ENCODE results near the gene TRIP12.
"Not testable (repeated sequence)": the region's sequence is repeated elsewhere in the genome, so short reads cannot be mapped to it uniquely, and the experiment has no call there.

TRIP12 gene

GRCh38 chr2:229734410-229734809 lies 187.4 kb downstream of the TRIP12 start:
- intact Hi-C loops (cut with micrococcal nuclease) = no loop called here
- H3K36me3 Mint-ChIP-seq (ENCODE audit: low read depth) = no peaks in the 10 kb centered on the region
- peaks cover 5% of the 10 kb centered on the region for H3K27me3 Mint-ChIP-seq
- no peak overlapping the region for H3K27ac Mint-ChIP-seq
- no peaks in the 10 kb centered on the region for H3K4me1 Mint-ChIP-seq (ENCODE audit: low read depth)
- H3K4me3 Mint-ChIP-seq = no peak overlapping the region
- H3K9me3 Mint-ChIP-seq = peaks cover 31% of the 10 kb centered on the region

GRCh38 chr2:229733611-229734245 lies 188.1 kb downstream of the TRIP12 start:
- Mint-ChIP-seq H3K4me1 (ENCODE audit: low read depth) (no peaks in the 10 kb centered on the region), H3K27ac (no peak overlapping the region), H3K4me3 (no peak overlapping the region), H3K36me3 (ENCODE audit: low read depth) (no peaks in the 10 kb centered on the region), H3K27me3 (peaks cover 5% of the 10 kb centered on the region), H3K9me3 (peaks cover 24% of the 10 kb centered on the region)
- intact Hi-C loops (cut with micrococcal nuclease) = no loop called here

GRCh38 chr2:229732897-229733296 lies 188.9 kb downstream of the TRIP12 start:
- no peak overlapping the region for H3K27ac Mint-ChIP-seq
- no peak overlapping the region for H3K4me3 Mint-ChIP-seq
- H3K9me3 Mint-ChIP-seq = peaks cover 15% of the 10 kb centered on the region
- intact Hi-C loops (cut with micrococcal nuclease) = no loop called here
- H3K36me3 Mint-ChIP-seq (ENCODE audit: low read depth) = no peaks in the 10 kb centered on the region
- no peaks in the 10 kb centered on the region for H3K4me1 Mint-ChIP-seq (ENCODE audit: low read depth)
- peaks cover 5% of the 10 kb centered on the region for H3K27me3 Mint-ChIP-seq

GRCh38 chr2:229731916-229732315 lies 189.9 kb downstream of the TRIP12 start:
- Mint-ChIP-seq H3K36me3 (ENCODE audit: low read depth) (no peaks in the 10 kb centered on the region), H3K9me3 (peaks cover 6% of the 10 kb centered on the region), H3K27me3 (peaks cover 5% of the 10 kb centered on the region), H3K27ac (no peak overlapping the region), H3K4me1 (ENCODE audit: low read depth) (no peaks in the 10 kb centered on the region), H3K4me3 (no peak overlapping the region)
- intact Hi-C loops (cut with micrococcal nuclease) = no loop called here

- intact Hi-C loops (cut with micrococcal nuclease) = no loop called here
- Mint-ChIP-seq H3K27me3 (peaks cover 7% of the 10 kb centered on the region), H3K4me1 (ENCODE audit: low read depth) (no peaks in the 10 kb centered on the region)
Measured at GRCh38 chr2:229731363-229731762, 190.4 kb downstream of the TRIP12 start.

GRCh38 chr2:229728370-229728769 lies 193.4 kb downstream of the TRIP12 start:
- no peak overlapping the region for H3K27ac Mint-ChIP-seq
- no peak overlapping the region for H3K4me3 Mint-ChIP-seq
- H3K36me3 Mint-ChIP-seq (ENCODE audit: low read depth) = no peaks in the 10 kb centered on the region
- H3K4me1 Mint-ChIP-seq (ENCODE audit: low read depth) = no peaks in the 10 kb centered on the region
- intact Hi-C loops (cut with micrococcal nuclease) = no loop called here
- peaks cover 9% of the 10 kb centered on the region for H3K27me3 Mint-ChIP-seq
- peaks cover under 1% of the 10 kb centered on the region for H3K9me3 Mint-ChIP-seq

More at GRCh38 chr2:229731363-229731762, 190.4 kb downstream of the TRIP12 start:
- Mint-ChIP-seq H3K36me3 (ENCODE audit: low read depth) (no peaks in the 10 kb centered on the region), H3K4me3 (no peak overlapping the region), H3K9me3 (peaks cover under 1% of the 10 kb centered on the region), H3K27ac (no peak overlapping the region)

GRCh38 chr2:229726643-229727042 lies 195.2 kb downstream of the TRIP12 start:
- Mint-ChIP-seq H3K36me3 (ENCODE audit: low read depth) (no peaks in the 10 kb centered on the region), H3K27me3 (peaks cover 7% of the 10 kb centered on the region), H3K4me1 (ENCODE audit: low read depth) (no peaks in the 10 kb centered on the region), H3K4me3 (no peak overlapping the region), H3K27ac (no peak overlapping the region), H3K9me3 (peaks cover 14% of the 10 kb centered on the region)
- intact Hi-C loops (cut with micrococcal nuclease) = no loop called here

GRCh38 chr2:229725716-229726574 lies 195.9 kb downstream of the TRIP12 start:
- Mint-ChIP-seq H3K27me3 (peaks cover 7% of the 10 kb centered on the region), H3K27ac (no peak overlapping the region), H3K4me3 (no peak overlapping the region), H3K9me3 (peaks cover 14% of the 10 kb centered on the region), H3K4me1 (ENCODE audit: low read depth) (no peaks in the 10 kb centered on the region), H3K36me3 (ENCODE audit: low read depth) (no peaks in the 10 kb centered on the region)
- intact Hi-C loops (cut with micrococcal nuclease) = no loop called here

- intact Hi-C loops (cut with micrococcal nuclease); H3K4me1 Mint-ChIP-seq (ENCODE audit: low read depth); H3K4me3 Mint-ChIP-seq; H3K36me3 Mint-ChIP-seq (ENCODE audit: low read depth); H3K27ac Mint-ChIP-seq: not testable (repeated sequence)
- Mint-ChIP-seq H3K9me3 (peaks cover 14% of the 10 kb centered on the region), H3K27me3 (peaks cover 15% of the 10 kb centered on the region)
Measured at GRCh38 chr2:229723192-229723591, 198.6 kb downstream of the TRIP12 start.

- Mint-ChIP-seq H3K27me3 (peaks cover 39% of the 10 kb centered on the region), H3K4me1 (ENCODE audit: low read depth) (no peaks in the 10 kb centered on the region), H3K36me3 (ENCODE audit: low read depth) (no peaks in the 10 kb centered on the region), H3K9me3 (peaks cover 14% of the 10 kb centered on the region), H3K27ac (no peak overlapping the region), H3K4me3 (no peak overlapping the region)
- intact Hi-C loops (cut with micrococcal nuclease) = no loop called here
Measured at GRCh38 chr2:229719926-229720647, 201.7 kb downstream of the TRIP12 start.

- H3K27me3 Mint-ChIP-seq = peaks cover 50% of the 10 kb centered on the region
- peaks cover 10% of the 10 kb centered on the region for H3K9me3 Mint-ChIP-seq
- no peaks in the 10 kb centered on the region for H3K36me3 Mint-ChIP-seq (ENCODE audit: low read depth)
- H3K4me1 Mint-ChIP-seq (ENCODE audit: low read depth) = no peaks in the 10 kb centered on the region
- H3K27ac Mint-ChIP-seq = no peak overlapping the region
- intact Hi-C loops (cut with micrococcal nuclease) = no loop called here
- H3K4me3 Mint-ChIP-seq = no peak overlapping the region
Measured at GRCh38 chr2:229718057-229718456, 203.8 kb downstream of the TRIP12 start.

GRCh38 chr2:229715895-229716507 lies 205.8 kb downstream of the TRIP12 start:
- H3K27ac Mint-ChIP-seq = no peak overlapping the region
- H3K27me3 Mint-ChIP-seq = peaks cover 70% of the 10 kb centered on the region
- H3K4me3 Mint-ChIP-seq = no peak overlapping the region
- no peaks in the 10 kb centered on the region for H3K9me3 Mint-ChIP-seq
- no peaks in the 10 kb centered on the region for H3K4me1 Mint-ChIP-seq (ENCODE audit: low read depth)
- H3K36me3 Mint-ChIP-seq (ENCODE audit: low read depth) = no peaks in the 10 kb centered on the region
- intact Hi-C loops (cut with micrococcal nuclease) = no loop called here

GRCh38 chr2:229714736-229715541 lies 206.9 kb downstream of the TRIP12 start:
- intact Hi-C loops (cut with micrococcal nuclease) = no loop called here
- no peaks in the 10 kb centered on the region for H3K9me3 Mint-ChIP-seq
- H3K27me3 Mint-ChIP-seq = peaks cover 73% of the 10 kb centered on the region
- H3K36me3 Mint-ChIP-seq (ENCODE audit: low read depth) = no peaks in the 10 kb centered on the region
- no peaks in the 10 kb centered on the region for H3K4me1 Mint-ChIP-seq (ENCODE audit: low read depth)
- H3K4me3 Mint-ChIP-seq = no peak overlapping the region
- H3K27ac Mint-ChIP-seq = no peak overlapping the region

All from dendritic cell treated with granulocyte-macrophage colony-stimulating factor and Interleukin-4, amounts not matched to agents 40 ng/mL and 50 ng/mL, for 4 days (primary cell).